HUES6 (cell line): ENCODE results near the gene ZNF579.
A peak's percentile ranks its signal among the peaks of the same experiment; 100 is the strongest.

ENCODE experiments used
- H3K27ac ChIP-seq: 2 replicates; pipeline ENCODE4 v1.7.0; 2013; ENCODE audit warnings: low read depth, mild to moderate bottlenecking, low read length, inconsistent platforms
- H3K27me3 ChIP-seq: 2 replicates; pipeline ENCODE4 v1.6.1; 2013; ENCODE audit warnings: low read length; ENCODE audit not compliant: control insufficient read depth, insufficient read depth
- H3K36me3 ChIP-seq: 2 replicates; pipeline ENCODE4 v1.6.1; 2013; ENCODE audit warnings: low read length; ENCODE audit not compliant: control insufficient read depth, insufficient read depth
- H3K4me1 ChIP-seq: 2 replicates; pipeline ENCODE4 v1.6.1; 2013; ENCODE audit warnings: low read length; ENCODE audit not compliant: control insufficient read depth, insufficient read depth
- H3K4me3 ChIP-seq: 2 replicates; pipeline ENCODE4 v1.5.1; 2013; ENCODE audit warnings: low read depth, low read length
- H3K9ac ChIP-seq: one replicate; pipeline ENCODE4 v1.6.1; 2013; ENCODE audit warnings: mild to moderate bottlenecking, low read length
- H3K9me3 ChIP-seq: 2 replicates; pipeline ENCODE4 v1.6.1; 2013; ENCODE audit warnings: low read depth, low read length; ENCODE audit not compliant: control insufficient read depth, insufficient read depth

The ZNF579 gene

DNA sequence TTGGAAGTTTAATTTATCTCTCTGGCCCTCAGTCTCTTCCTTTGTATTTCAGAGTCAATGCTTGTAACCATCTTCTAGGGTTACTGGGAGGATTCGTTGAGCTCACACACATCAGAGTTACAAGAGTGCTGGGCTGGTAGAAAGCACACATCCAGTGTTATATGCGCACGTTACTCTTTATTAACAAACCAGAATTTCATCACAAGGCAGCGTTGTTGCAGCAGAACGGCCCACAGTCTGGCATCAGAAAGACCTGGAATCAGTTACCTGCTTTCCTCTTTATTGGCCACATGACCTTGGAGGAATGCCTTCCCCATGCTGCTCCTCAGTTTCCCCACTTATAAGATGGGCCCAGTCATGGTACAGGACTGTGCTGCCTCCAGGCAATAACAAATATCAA, 28.7 kb upstream of the ZNF579 start:
- Histone ChIP-seq H3K27me3 (no peaks in the 10 kb centered on the region), H3K9ac (no peak overlapping the region), H3K27ac (no peak overlapping the region), H3K4me1 (peaks cover 9% of the 10 kb centered on the region), H3K9me3 (no peaks in the 10 kb centered on the region), H3K4me3 (no peak overlapping the region), H3K36me3 (peaks cover 15% of the 10 kb centered on the region; the same call in 1 of the 2 replicates)

DNA sequence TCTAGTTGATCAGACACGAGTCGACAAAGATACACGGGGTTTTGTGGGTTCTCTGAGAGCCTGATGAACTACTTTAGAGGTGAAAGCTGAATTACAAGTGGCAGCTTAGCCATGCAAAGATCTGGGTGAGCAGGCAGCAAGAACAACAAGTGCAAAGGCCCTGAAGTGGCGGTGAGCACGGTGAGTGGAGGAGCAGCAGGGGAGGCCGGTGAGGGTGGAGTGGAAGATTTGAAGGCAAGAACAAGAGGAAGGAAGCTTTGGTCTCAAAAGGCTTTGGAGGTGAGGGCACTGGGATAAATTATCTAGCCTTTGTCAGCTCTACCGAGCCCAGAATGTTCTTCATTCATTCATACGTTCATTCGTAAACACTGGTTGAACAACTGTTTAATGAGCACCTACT, 26.2 kb upstream of the ZNF579 start:
- H3K36me3 ChIP-seq = peaks cover 15% of the 10 kb centered on the region; the same call in 1 of the 2 replicates

DNA sequence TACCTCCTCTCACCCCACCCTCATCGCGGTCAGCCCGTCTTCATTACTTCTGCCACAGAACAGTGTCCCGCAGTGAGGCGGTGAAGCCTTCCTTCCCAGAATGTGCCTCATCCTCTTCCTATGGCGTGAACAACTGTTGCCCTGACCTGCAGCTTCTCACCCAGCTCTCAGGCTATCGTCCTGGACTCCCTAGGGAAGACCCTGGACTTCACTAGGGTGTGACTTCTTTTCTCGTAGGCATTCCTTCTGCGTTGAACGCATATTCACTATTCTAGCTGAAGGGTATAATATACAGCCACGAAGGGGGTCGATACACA, 25.8 kb upstream of the ZNF579 start:
- Histone ChIP-seq H3K4me3 (peak overlapping the region; percentile 77), H3K9ac (peak overlapping the region; percentile 53), H3K9me3 (no peaks in the 10 kb centered on the region), H3K27ac (no peak overlapping the region), H3K36me3 (peaks cover 15% of the 10 kb centered on the region; the same call in 1 of the 2 replicates), H3K27me3 (no peaks in the 10 kb centered on the region), H3K4me1 (peaks cover 13% of the 10 kb centered on the region)

More for the DNA sequence above, 26.2 kb upstream of the ZNF579 start:
- H3K27me3 ChIP-seq = no peaks in the 10 kb centered on the region
- H3K9me3 ChIP-seq = no peaks in the 10 kb centered on the region
- H3K4me3 ChIP-seq = peak overlapping the region; percentile 77
- H3K27ac ChIP-seq = no peak overlapping the region
- peak overlapping the region; percentile 53 for H3K9ac ChIP-seq
- H3K4me1 ChIP-seq = peaks cover 13% of the 10 kb centered on the region

DNA sequence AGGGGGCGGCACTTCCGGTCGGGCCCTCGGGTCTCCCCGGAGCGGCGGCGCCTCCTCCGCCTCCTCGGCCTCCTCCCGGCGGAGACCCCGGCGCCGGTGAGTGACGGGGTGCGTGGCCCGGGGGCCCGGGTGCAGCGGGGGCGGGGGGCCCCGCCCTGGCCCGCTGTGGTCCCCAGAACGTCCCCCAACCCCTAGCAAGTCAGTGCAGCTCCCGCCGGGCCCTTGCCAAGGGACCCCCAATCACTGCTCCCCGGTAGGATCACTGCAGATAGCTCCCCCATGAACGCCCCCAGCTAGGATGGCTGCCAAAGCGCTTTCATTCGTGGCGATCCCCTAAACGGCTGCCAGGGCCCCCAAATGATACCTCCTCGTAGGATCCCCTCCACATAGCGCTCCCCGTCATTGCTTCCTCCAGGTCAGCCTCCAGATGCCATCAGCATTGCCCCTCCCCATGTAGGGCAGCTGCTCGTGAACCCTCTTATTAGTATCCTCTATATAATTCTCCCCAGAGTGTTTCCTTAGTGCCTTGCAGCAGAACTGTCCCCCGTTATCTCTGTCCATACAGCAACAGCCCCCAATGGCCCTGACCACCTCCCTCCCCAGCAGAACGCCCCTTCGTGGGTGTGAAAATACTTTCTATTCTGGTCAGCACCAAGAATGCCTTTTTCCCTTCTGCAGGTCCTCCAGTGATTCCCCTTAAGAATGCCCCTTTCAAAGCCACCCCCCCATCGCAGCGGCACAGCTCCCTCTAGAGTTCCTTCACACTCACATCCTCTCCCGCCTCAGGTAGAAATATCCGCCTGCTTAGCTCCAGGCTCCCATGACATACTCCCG, 25.2 kb upstream of the ZNF579 start, which contains the start of gene ZNF865:
Gene ZNF865, plus strand, starts transcription at position 11 of the 834 bp plus-strand sequence. CDS start 7,972 bp downstream, outside the sequence.
- Histone ChIP-seq H3K9me3 (no peaks in the 10 kb centered on the region), H3K27me3 (no peaks in the 10 kb centered on the region), H3K4me1 (peaks cover 13% of the 10 kb centered on the region), H3K9ac (peak within 1 kb of the TSS; percentile 74), H3K4me3 (peak within 1 kb of the TSS; percentile 77), H3K27ac (peak within 1 kb of the TSS; percentile 77; the same call in 1 of the 2 replicates), H3K36me3 (peaks cover 15% of the 10 kb centered on the region; the same call in 1 of the 2 replicates)

DNA sequence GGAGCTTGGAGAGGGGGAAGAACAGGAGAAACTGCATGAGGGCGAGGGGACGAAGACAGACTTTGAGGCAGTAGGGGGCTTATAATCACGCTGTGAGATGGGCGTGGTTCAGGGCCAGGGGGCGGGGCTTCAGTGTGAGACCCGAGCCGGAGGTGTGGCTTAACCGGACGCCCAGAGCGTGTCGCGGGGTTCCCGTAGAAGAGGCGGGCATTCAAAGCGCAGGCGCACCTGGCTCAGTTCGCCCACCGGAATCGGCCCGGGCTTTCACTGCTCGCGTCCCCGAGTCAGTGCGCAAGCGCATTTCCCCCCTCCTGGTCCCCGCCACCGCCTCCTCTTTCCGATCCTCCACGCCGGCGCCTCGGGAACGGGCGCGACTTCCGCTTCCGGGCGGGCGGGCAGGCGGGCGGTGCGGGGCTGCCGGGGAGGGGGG, 24.6 kb upstream of the ZNF579 start:
- H3K27ac ChIP-seq = peak overlapping the region; percentile 64; the same call in 1 of the 2 replicates

DNA sequence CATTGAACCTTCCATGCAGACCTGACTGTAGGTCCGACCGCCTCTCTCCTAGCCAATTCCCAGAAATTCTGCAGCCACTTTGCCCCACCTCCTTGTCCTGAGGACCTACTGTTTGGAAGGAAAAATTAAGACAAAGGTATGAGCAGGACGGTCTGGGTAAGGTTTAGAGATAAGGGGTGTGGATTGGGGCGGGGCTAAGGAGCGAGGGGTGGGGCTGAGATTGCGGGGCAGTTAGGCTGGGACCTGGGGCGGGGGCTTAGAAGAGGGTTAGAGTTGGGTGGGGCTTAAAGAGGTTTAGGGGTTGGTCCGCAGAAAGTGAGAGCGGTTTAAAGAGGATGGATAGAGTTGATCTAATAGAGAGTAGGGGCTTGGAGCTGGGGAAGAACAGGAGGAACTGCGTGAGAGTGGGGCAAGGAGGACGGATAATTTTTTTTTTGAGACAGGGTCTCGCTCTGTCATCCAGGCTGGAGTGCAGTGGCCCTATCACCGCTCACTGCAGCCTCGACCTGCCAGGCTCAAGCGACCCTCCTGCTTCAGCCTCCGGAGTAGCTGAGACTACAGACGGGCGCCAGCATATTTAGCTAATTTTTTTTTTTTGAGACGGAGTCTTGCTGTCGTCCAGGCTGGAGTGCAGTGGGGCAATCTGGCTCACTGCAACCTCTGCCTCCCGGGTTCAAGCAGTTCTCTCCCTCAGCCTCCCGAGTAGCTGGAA, 23.1 kb upstream of the ZNF579 start:
- Histone ChIP-seq H3K36me3 (peaks cover 6% of the 10 kb centered on the region; the same call in 1 of the 2 replicates), H3K9ac (no peak overlapping the region), H3K9me3 (no peaks in the 10 kb centered on the region), H3K4me1 (peaks cover 13% of the 10 kb centered on the region), H3K27ac (no peak overlapping the region), H3K4me3 (peak overlapping the region; percentile 16; the same call in 1 of the 2 replicates), H3K27me3 (no peaks in the 10 kb centered on the region)

More for the DNA sequence above, 24.6 kb upstream of the ZNF579 start:
- Histone ChIP-seq H3K9me3 (no peaks in the 10 kb centered on the region), H3K36me3 (peaks cover 15% of the 10 kb centered on the region; the same call in 1 of the 2 replicates), H3K9ac (peak overlapping the region; percentile 71), H3K4me3 (peak overlapping the region; percentile 66), H3K27me3 (no peaks in the 10 kb centered on the region), H3K4me1 (peaks cover 13% of the 10 kb centered on the region)

DNA sequence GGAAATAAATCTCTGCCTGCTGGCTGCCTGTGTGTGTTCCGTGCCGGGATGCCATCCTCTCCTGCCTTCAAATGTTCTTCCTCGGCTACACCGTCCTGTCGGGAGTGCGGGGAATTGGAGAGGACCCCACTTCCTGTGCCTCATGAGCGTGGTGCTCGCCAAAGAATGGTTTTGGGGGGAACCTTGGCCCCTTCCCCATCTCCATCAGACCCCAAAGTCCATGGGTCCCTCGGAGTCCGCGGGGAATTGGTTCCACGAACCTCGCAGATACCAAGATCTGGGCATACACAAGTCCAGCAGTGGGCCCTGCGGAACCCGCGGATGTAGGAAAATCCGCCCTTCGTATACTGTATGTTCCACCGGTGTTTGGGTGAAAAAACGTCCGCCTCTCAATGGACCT, 22.5 kb upstream of the ZNF579 start:
- H3K27ac ChIP-seq = no peak overlapping the region
- no peak overlapping the region for H3K9ac ChIP-seq
- no peaks in the 10 kb centered on the region for H3K9me3 ChIP-seq
- peaks cover 19% of the 10 kb centered on the region for H3K4me1 ChIP-seq
- H3K4me3 ChIP-seq = 0 out of 2 replicates have a peak overlapping the region, but pooled peaks have one; percentile 16
- peaks cover 3% of the 10 kb centered on the region; the same call in 1 of the 2 replicates for H3K36me3 ChIP-seq
- H3K27me3 ChIP-seq = no peaks in the 10 kb centered on the region

DNA sequence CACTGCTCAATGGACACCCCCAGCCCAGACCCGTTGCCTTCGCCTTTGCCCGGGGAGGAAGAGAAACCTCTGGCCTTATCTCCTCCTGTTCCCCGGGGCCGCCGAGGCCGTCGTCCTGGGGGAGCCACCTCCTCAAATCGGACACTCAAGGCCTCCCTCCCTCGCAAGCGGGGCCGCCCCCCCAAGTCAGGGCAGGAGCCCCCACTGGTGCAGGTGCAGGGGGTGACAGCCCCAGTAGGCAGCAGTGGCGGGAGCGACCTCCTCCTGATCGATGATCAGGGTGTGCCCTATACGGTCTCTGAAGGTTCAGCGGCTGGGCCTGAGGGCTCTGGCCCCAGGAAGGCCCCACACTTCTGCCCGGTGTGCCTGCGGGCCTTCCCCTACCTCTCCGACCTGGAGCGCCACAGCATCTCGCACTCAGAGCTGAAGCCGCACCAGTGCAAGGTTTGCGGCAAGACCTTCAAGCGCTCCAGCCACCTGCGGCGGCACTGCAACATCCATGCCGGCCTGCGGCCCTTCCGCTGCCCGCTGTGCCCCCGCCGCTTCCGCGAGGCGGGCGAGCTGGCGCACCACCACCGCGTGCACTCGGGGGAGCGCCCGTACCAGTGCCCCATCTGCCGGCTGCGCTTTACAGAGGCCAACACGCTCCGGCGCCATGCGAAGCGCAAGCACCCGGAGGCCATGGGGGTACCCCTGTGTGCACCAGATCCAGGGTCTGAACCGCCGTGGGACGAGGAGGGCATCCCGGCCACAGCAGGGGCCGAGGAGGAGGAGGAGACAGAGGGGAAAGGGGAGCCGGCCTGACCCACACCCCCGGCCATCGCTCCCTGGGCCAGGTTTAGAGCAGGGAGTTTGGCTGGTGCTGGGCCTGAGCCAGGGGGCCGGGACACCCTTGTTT, 21.7 kb upstream of the ZNF579 start:
- Histone ChIP-seq H3K27me3 (no peaks in the 10 kb centered on the region), H3K9me3 (no peaks in the 10 kb centered on the region), H3K4me1 (peaks cover 23% of the 10 kb centered on the region), H3K36me3 (peaks cover 3% of the 10 kb centered on the region; the same call in 1 of the 2 replicates), H3K9ac (no peak overlapping the region), H3K27ac (no peak overlapping the region), H3K4me3 (no peak overlapping the region)

DNA sequence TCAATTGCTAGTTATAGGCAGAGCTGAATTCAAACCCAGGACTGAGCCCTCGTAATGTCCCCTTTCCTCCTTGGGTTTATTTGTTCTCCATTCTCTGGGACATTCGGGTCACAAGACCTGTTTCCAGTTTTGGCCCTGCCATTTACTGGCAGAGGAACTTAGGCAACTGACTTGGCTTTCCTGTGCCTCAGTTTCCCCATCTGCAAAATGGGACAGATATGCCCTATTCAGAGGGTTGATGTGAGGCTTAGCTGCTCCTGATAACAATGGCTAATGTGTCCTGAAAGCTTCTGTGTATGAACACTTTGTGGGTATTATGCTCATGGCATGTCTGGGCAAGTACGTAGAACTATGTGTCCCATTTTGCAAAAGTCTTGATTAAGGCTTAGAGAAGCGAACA, 20.4 kb upstream of the ZNF579 start:
- peak overlapping the region; percentile 9 for H3K9ac ChIP-seq
- H3K4me1 ChIP-seq = peaks cover 17% of the 10 kb centered on the region
- H3K4me3 ChIP-seq = peak overlapping the region; percentile 66
- no peaks in the 10 kb centered on the region for H3K9me3 ChIP-seq
- H3K27ac ChIP-seq = no peak overlapping the region
- H3K36me3 ChIP-seq = peaks cover 5% of the 10 kb centered on the region
- H3K27me3 ChIP-seq = no peaks in the 10 kb centered on the region

DNA sequence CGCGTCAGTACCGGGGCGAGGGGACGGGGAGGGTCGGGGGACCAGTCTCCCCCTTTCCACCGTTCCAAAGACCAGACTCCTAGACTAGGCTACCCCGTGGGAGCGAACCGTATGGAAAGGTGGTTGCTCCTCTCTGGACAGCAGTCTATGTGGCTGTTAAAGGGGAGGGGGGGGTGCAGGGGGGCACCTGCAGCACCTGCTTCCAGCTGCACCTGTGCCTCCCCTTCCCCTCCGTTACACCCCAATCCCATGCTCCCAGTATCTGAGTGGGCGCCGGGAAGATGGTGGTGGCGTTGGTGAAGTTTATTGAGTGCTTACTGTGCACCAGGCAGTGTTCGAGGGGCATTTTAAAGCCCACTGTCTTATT, 20.0 kb upstream of the ZNF579 start:
- Histone ChIP-seq H3K27ac (peak overlapping the region; percentile 49; the same call in 1 of the 2 replicates), H3K9me3 (no peaks in the 10 kb centered on the region), H3K9ac (peak overlapping the region; percentile 53), H3K4me1 (peaks cover 17% of the 10 kb centered on the region), H3K27me3 (no peaks in the 10 kb centered on the region), H3K36me3 (peaks cover 9% of the 10 kb centered on the region), H3K4me3 (peak overlapping the region; percentile 66)
